GM19395 (cell line): ENCODE results near the gene MEIOB.
"Not testable (repeated sequence)": the region's sequence is repeated elsewhere in the genome, so short reads cannot be mapped to it uniquely, and the experiment has no call there.

Experiments used
- ATAC-seq: cut with Tn5 transposase; IDR thresholded peaks from one replicate; pipeline ENCODE4 v1.9.1; 2021; ENCODE audit warnings: mild to moderate bottlenecking, moderate library complexity; ENCODE audit not compliant: unreplicated experiment

The MEIOB gene

GRCh38 chr16:1908184-1908583 is 36.2 kb upstream of the MEIOB start:
- no peak for ATAC-seq

- ATAC-seq, result no peak
Measured at GRCh38 chr16:1907226-1907860, 35.4 kb upstream of the MEIOB start.

- no peak for ATAC-seq
Measured at GRCh38 chr16:1906846-1907165, 34.8 kb upstream of the MEIOB start.

- ATAC-seq, result no peak
Measured at GRCh38 chr16:1906055-1906845, 34.3 kb upstream of the MEIOB start.

GRCh38 chr16:1903845-1904840 is 32.2 kb upstream of the MEIOB start:
- no peak for ATAC-seq

- ATAC-seq, result no peak
Measured at GRCh38 chr16:1903220-1903574, 31.2 kb upstream of the MEIOB start.

- ATAC-seq, result no peak
Measured at GRCh38 chr16:1902547-1903219, 30.7 kb upstream of the MEIOB start.

GRCh38 chr16:1900452-1900774 is 28.4 kb upstream of the MEIOB start:
- no peak for ATAC-seq

GRCh38 chr16:1899641-1900451 is 27.9 kb upstream of the MEIOB start:
- no peak for ATAC-seq

- ATAC-seq, result not testable (repeated sequence)
Measured at GRCh38 chr16:1897692-1898091, 25.7 kb upstream of the MEIOB start.

- ATAC-seq, result no peak
Measured at GRCh38 chr16:1895949-1896675, 24.1 kb upstream of the MEIOB start.

- ATAC-seq, result no peak
Measured at GRCh38 chr16:1895068-1895467, 23.1 kb upstream of the MEIOB start.

- no peak for ATAC-seq
Measured at GRCh38 chr16:1890708-1891050, 18.7 kb upstream of the MEIOB start.

- no peak for ATAC-seq
Measured at GRCh38 chr16:1890024-1890707, 18.2 kb upstream of the MEIOB start.

GRCh38 chr16:1887711-1888354 is 15.9 kb upstream of the MEIOB start:
- ATAC-seq, result no peak

- ATAC-seq, result no peak
Measured at GRCh38 chr16:1884889-1885288, 12.9 kb upstream of the MEIOB start.

GRCh38 chr16:1884155-1884760 is 12.3 kb upstream of the MEIOB start:
- no peak for ATAC-seq

- not testable (repeated sequence) for ATAC-seq
Measured at GRCh38 chr16:1881172-1881571, 9.2 kb upstream of the MEIOB start.
